GM18499 (cell line): Measurements from ENCODE around the gene INO80C.

Experiments used
- ATAC-seq: cut with Tn5 transposase; IDR thresholded peaks from one replicate; pipeline ENCODE4 v1.9.1; 2021; ENCODE audit warnings: moderate number of reproducible peaks; ENCODE audit not compliant: insufficient read depth, unreplicated experiment

The INO80C gene

DNA sequence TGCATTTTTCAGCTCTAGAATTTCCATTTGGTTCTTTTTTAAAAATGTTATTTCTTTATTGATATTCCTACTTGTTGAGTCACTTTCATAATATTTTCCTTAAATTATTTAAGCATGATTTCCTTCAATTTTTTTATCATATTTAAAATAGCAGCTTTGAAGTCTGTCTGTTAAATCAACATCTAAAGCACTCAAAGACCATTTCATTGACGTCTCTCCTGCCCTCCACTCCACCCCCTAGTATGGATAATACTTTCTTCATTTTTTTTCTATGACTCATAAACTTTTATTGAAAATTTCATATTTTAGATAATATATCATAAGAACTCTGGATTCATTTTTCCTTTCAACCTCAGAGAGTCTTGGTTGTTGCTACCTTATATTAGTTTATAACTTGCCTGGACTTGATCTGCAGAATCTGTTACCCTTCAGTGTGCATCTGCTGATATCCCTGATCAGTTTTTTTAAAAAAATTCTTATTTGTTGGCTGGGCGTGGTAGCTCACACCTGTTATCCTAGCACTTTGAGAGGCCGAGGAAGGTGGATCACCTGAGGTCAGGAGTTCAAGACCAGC lies 61.6 kb downstream of the INO80C start:
- no peak for ATAC-seq

DNA sequence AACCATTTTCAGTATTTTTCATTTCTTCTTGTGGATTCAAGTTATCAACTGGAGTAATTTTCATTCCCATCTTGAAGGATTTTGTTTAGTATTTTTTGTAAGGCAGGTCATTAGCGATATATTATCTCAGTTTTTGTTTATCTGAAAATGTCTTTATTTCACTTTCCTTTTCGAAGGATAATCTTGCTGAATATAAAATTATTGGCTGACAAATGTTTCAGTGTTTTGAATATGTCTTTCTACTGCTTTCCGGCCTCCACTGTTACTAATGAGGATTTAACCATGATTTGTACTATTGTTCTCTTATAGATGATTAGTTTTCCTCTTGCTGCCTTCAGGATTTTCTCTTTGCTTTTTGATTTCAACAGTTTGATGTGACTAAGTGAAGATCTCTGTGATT lies 62.4 kb downstream of the INO80C start:
- no peak for ATAC-seq

DNA sequence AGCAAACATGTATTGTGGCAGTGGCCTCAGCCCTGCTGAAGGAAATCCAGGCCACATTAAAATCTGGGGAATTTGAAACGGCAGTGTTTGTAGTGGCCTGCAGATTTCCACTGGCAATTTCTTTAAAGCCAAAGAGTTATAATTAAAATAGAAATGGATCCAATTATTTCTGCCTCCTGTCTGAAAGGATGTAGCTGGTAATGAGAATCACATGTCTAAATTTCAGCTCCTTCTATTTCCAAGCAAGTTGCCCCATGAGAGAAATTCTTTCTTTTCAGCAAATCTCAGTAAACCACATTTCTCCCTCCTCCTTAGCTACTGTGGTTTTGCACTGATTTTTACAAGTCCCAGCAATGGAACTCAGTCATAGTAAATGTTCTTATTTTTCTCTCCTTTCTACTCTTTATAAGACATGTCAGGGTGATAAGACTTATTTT lies 65.2 kb downstream of the INO80C start:
- no peak for ATAC-seq

DNA sequence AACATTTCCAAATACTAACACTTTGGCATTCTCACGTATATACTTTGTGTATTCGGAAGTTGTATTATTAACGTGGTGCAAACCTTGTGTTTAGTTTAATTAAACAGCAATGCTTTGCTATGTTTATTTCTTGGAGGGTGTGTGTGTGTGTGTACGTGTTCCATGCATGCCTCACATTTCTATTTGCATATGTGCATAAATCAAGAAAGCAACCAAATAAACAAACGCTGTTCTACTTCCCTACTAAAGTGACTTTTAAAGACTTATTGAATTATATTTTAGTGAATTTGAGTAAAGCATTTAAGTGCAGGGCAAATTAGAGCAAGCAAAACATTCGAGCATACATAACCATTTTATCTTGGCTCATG lies 66.4 kb downstream of the INO80C start:
- ATAC-seq = no peak

DNA sequence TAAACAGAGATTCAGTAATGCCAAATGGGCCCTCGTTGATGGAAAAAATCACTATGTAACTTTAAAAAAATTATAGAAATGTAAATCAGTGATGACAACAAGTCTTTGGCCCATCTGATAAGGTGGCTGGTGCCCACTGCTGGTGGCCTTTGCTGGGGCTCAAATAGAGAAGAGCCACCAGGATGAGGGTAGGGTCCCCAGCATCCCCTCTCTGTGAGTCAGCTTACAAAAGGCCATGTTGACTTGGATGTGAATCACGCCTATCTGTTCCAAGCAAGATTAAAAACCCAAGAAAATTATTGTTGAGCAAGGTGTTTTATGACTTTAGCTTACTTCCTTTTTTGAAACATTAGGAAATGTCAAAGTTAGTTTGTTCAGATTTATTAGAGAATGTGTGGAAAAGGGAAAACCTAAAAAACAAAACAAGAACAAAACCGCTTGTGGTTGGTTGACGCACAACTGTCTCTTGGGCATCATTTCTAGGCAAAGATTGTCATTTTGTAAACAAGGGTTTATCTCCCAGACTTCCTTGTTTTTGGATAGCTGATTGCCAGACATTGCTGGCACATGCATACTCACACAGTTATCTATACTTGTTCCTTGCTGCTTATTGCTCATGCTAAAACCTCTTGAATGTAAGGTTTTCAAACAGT lies 66.9 kb downstream of the INO80C start:
- no peak for ATAC-seq

DNA sequence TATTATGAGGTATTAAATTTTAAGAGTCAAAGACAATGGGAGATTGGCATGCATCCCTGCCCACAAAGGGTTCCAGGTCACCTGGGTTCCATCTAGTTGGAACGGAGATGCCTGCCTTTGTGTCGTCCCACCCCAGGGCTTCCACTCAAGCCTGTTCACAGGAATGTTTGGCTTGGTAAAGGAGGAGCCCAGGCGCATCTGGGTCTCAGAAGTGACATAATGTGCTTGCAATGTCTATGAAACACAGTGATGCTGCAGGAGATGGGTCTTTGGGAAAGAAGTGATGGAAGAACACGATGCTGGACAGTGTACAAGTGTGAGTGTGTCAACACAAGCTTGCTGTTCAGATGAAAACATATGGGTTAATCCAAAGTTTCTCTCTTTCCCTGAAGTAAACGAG lies 71.0 kb downstream of the INO80C start:
- no peak for ATAC-seq

DNA sequence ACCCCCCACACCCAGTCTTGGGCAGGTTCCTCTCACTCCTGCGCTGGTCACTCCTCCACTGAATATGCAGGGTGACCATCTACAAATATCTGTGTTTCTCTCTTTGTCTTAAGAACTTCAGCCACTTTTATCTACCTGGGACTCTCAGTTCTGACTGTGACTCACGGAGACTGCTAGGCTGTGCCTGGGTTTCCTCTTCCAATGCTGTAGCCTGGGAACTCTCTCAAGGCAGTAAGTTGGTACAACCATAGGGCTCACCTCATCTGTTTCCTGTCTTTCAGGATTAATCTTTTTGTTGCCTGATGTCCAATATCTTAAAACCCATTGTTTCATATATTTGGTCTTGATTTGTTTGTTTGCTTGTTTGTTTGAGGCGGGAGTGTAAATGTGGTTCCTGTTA lies 73.4 kb downstream of the INO80C start:
- no peak for ATAC-seq

DNA sequence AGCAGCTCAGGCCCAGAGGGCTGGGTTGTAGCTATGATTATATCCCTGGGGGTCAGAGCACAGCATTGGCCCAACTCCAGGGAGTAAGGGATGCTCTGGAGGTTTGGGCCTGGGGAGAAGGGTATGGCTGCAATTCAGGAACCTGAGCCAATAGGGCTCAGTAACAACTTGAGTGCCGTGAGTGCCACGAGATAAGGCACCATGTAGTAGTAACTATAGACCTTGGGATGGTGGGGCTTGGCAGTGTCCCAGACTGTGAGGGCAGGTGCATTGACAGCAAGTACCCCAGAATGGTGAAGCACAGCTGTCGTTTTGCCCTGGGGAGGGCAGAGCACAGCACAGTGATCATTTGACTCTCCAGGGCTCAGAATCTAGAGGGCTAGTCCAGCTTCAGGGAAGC lies 75.5 kb downstream of the INO80C start:
- no peak for ATAC-seq

DNA sequence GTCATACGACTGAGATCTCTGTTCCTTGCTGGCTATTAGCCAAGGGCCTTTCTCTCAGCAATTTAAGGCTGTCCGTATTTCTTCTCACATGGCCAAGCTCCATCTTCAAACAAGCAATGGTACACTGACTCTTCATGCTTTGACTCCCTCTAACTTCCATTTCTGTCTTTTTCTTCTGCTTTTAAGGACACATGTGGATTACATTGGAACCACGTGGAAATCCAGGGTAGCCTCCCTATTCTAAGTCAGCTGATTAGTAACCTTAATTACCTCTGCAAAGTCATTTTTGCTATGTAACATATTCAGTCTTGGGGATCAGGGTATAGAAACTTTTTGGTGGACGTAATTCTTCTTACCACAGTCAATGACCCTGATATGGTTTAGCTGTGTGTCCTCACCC lies 79.2 kb downstream of the INO80C start:
- no peak for ATAC-seq
